Liver (tissue), 9 donors: ENCODE data around the gene ROBO2. TPM values are rescaled to one million over a fixed set of nuclear protein-coding genes. Genes with fewer than 3 reads are reported as not detected.

Experiments
- DNase-seq: peaks from one replicate; pipeline ENCODE4 v3.0.0-alpha.2; 2017; ENCODE audit warnings: low spot score
- H3K27ac ChIP-seq, 2 donors: one replicate each; pipeline ENCODE4 v1.7.0; 2013; ENCODE audit warnings: inconsistent platforms in 2 of 2, low read length in 2 of 2, control low read depth in 1 of 2, low read depth in 1 of 2, mild to moderate bottlenecking in 1 of 2
- H3K27me3 ChIP-seq, 4 donors: one replicate each; pipeline versions ENCODE4 v1.6.1 to v1.7.0; 2013; ENCODE audit warnings: low read length in 3 of 4, inconsistent platforms in 1 of 4, mild to moderate bottlenecking in 1 of 4, moderate library complexity in 1 of 4; ENCODE audit not compliant: control insufficient read depth in 4 of 4, insufficient read depth in 4 of 4
- H3K36me3 ChIP-seq, 4 donors: one replicate each; pipeline versions ENCODE4 v1.6.1 to v1.7.0; 2013; ENCODE audit warnings: low read length in 3 of 4, mild to moderate bottlenecking in 3 of 4, low read depth in 1 of 4, moderate library complexity in 1 of 4; ENCODE audit not compliant: control insufficient read depth in 4 of 4, insufficient read depth in 3 of 4
- H3K4me1 ChIP-seq, 4 donors: one replicate each; pipeline versions ENCODE4 v1.6.1 to v1.7.0; 2013; ENCODE audit warnings: low read length in 3 of 4, mild to moderate bottlenecking in 3 of 4, moderate library complexity in 1 of 4; ENCODE audit not compliant: control insufficient read depth in 4 of 4, insufficient read depth in 4 of 4
- H3K4me3 ChIP-seq, 3 donors: one replicate each; pipeline versions ENCODE4 v1.6.1 to v1.7.0; 2013; ENCODE audit warnings: low read length in 3 of 3, control low read depth in 1 of 3, low read depth in 1 of 3, mild to moderate bottlenecking in 1 of 3
- H3K9ac ChIP-seq, 2 donors: one replicate each; pipeline ENCODE4 v1.7.0; 2013; ENCODE audit warnings: low read length in 2 of 2, mild to moderate bottlenecking in 2 of 2, moderate library complexity in 2 of 2, control low read depth in 1 of 2, low read depth in 1 of 2
- H3K9me3 ChIP-seq, 4 donors: one replicate each; pipeline versions ENCODE4 v1.6.1 to v1.7.0; 2013; ENCODE audit warnings: low read length in 3 of 4; ENCODE audit not compliant: control insufficient read depth in 4 of 4
- ATF3 ChIP-seq: IDR thresholded peaks from 2 replicates; pipeline ENCODE4 v1.6.1; 2016; ENCODE audit warnings: antibody characterized with exemption
- EGR1 ChIP-seq, 2 donors: IDR thresholded peaks; 2 replicates each; pipeline ENCODE4 v1.6.1; 2016 to 2018; ENCODE audit warnings: antibody characterized with exemption in 2 of 2, low read depth in 2 of 2
- FOXA1 ChIP-seq: IDR thresholded peaks from 2 replicates; pipeline ENCODE4 v1.6.1; 2016; ENCODE audit warnings: antibody characterized with exemption
- FOXA2 ChIP-seq: IDR thresholded peaks from 2 replicates; pipeline ENCODE4 v1.6.1; 2016; ENCODE audit warnings: antibody characterized with exemption
- GABPA ChIP-seq, 2 donors: IDR thresholded peaks in 1 of 2; conservative IDR thresholded peaks in 1 of 2; 2 replicates each; pipeline ENCODE4 v1.6.1; 2016; ENCODE audit warnings: antibody characterized with exemption in 2 of 2, mild to moderate bottlenecking in 1 of 2, moderate library complexity in 1 of 2
- HNF4A ChIP-seq, 2 donors: conservative IDR thresholded peaks; 2 replicates each; pipeline ENCODE4 v1.6.1; 2016; ENCODE audit warnings: antibody characterized with exemption in 2 of 2, mild to moderate bottlenecking in 2 of 2
- HNF4G ChIP-seq: IDR thresholded peaks from 2 replicates; pipeline ENCODE4 v1.6.1; 2016; ENCODE audit warnings: antibody characterized with exemption
- JUND ChIP-seq, 2 donors: IDR thresholded peaks; 2 replicates each; pipeline ENCODE4 v1.6.1; 2016; ENCODE audit warnings: antibody characterized with exemption in 2 of 2
- RAD21 ChIP-seq, 2 donors: IDR thresholded peaks; 2 replicates each; pipeline ENCODE4 v1.6.1; 2016; ENCODE audit warnings: antibody characterized with exemption in 2 of 2, mild to moderate bottlenecking in 2 of 2
- RXRA ChIP-seq, 2 donors: IDR thresholded peaks; 2 replicates each; pipeline ENCODE4 v1.6.1; 2017 to 2018; ENCODE audit warnings: antibody characterized with exemption in 2 of 2, mild to moderate bottlenecking in 1 of 2
- SP1 ChIP-seq: IDR thresholded peaks from 2 replicates; pipeline ENCODE4 v1.6.1; 2018; ENCODE audit warnings: antibody characterized with exemption, mild to moderate bottlenecking
- TAF1 ChIP-seq: conservative IDR thresholded peaks from 2 replicates; pipeline ENCODE4 v1.6.1; 2016; ENCODE audit warnings: antibody characterized with exemption, mild to moderate bottlenecking
- YY1 ChIP-seq: IDR thresholded peaks from 2 replicates; pipeline ENCODE4 v1.6.1; 2016; ENCODE audit warnings: antibody characterized with exemption, mild to moderate bottlenecking
- ZBTB33 ChIP-seq: IDR thresholded peaks from 2 replicates; pipeline ENCODE4 v1.6.1; 2016; ENCODE audit warnings: antibody characterized with exemption
- WGBS: extraction: QIAGEN DNeasy Blood & Tissue Kit; methylation state at CpG from one replicate; pipeline ENCODE4 v1.1.7; 2013; 5-methylcytosine and 5-hydroxymethylcytosine counted together
- polyA plus RNA-seq, 2 donors: library from polyadenylated mRNA; stranded (reverse) in 1 of 2; unstranded in 1 of 2; fragments of 200-250 nt in 1 of 2; fragments of >200 nt in 1 of 2; fragmentation: Nextera tagmentation in 1 of 2; extraction: Ambion mirVana in 1 of 2; gene quantifications; one replicate each; pipeline versions ENCODE4 v1.2.1 to v1.2.3, GENCODE V29; 2013 to 2015
- total RNA-seq, 2 donors: library from RNA; depleted of rRNA; stranded (reverse); fragments of >200 nt; gene quantifications; one replicate each; pipeline ENCODE4 v1.2.3, GENCODE V29; 2014
- TF ChIP-seq, protein P1 (sequence below): IDR thresholded peaks from 2 replicates; pipeline ENCODE4 v1.6.1; 2016; ENCODE audit warnings: antibody characterized with exemption, mild to moderate bottlenecking
- TF ChIP-seq, protein P2 (sequence below): fragments of 150-350 bp; IDR thresholded peaks from 2 replicates; pipeline ENCODE4 v1.5.1; 2017; ENCODE audit warnings: improper control_type of control experiment, low read depth, low read length; ENCODE audit not compliant: missing input control
- donor health status: healthy.
- donor health status: healthy.
- donor health status: healthy.
- donor health status: healthy.
- donor health status: healthy.

ROBO2 gene
- total and polyA plus RNA-seq, 4 donors = 0.22 to 19.4 (median 1.1) TPM

GRCh38 chr3:77052051-77052501 lies 12.2 kb downstream of the ROBO2 start:
- Histone ChIP-seq H3K4me1 (no peaks in the 10 kb centered on the region), H3K27me3 (no peaks in the 10 kb centered on the region), H3K9ac (no peak overlapping the region), H3K4me3 (no peak overlapping the region), H3K36me3 (no peaks in the 10 kb centered on the region), H3K9me3 (no peaks in the 10 kb centered on the region), H3K27ac (no peak overlapping the region)
- TF ChIP-seq, protein P1, sequence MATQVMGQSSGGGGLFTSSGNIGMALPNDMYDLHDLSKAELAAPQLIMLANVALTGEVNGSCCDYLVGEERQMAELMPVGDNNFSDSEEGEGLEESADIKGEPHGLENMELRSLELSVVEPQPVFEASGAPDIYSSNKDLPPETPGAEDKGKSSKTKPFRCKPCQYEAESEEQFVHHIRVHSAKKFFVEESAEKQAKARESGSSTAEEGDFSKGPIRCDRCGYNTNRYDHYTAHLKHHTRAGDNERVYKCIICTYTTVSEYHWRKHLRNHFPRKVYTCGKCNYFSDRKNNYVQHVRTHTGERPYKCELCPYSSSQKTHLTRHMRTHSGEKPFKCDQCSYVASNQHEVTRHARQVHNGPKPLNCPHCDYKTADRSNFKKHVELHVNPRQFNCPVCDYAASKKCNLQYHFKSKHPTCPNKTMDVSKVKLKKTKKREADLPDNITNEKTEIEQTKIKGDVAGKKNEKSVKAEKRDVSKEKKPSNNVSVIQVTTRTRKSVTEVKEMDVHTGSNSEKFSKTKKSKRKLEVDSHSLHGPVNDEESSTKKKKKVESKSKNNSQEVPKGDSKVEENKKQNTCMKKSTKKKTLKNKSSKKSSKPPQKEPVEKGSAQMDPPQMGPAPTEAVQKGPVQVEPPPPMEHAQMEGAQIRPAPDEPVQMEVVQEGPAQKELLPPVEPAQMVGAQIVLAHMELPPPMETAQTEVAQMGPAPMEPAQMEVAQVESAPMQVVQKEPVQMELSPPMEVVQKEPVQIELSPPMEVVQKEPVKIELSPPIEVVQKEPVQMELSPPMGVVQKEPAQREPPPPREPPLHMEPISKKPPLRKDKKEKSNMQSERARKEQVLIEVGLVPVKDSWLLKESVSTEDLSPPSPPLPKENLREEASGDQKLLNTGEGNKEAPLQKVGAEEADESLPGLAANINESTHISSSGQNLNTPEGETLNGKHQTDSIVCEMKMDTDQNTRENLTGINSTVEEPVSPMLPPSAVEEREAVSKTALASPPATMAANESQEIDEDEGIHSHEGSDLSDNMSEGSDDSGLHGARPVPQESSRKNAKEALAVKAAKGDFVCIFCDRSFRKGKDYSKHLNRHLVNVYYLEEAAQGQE = no peak
- TF ChIP-seq RXRA (IDR thresholded peaks at IDR 0.05) = no peak
- no peak for TF ChIP-seq SP1
- TF ChIP-seq, protein P2, sequence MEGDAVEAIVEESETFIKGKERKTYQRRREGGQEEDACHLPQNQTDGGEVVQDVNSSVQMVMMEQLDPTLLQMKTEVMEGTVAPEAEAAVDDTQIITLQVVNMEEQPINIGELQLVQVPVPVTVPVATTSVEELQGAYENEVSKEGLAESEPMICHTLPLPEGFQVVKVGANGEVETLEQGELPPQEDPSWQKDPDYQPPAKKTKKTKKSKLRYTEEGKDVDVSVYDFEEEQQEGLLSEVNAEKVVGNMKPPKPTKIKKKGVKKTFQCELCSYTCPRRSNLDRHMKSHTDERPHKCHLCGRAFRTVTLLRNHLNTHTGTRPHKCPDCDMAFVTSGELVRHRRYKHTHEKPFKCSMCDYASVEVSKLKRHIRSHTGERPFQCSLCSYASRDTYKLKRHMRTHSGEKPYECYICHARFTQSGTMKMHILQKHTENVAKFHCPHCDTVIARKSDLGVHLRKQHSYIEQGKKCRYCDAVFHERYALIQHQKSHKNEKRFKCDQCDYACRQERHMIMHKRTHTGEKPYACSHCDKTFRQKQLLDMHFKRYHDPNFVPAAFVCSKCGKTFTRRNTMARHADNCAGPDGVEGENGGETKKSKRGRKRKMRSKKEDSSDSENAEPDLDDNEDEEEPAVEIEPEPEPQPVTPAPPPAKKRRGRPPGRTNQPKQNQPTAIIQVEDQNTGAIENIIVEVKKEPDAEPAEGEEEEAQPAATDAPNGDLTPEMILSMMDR = no peak
- TF ChIP-seq RAD21 (IDR thresholded peaks at IDR 0.05) = no peak
- no peak for TF ChIP-seq YY1
- no peak for TF ChIP-seq JUND (IDR thresholded peaks at IDR 0.05)
- TF ChIP-seq GABPA (IDR thresholded peaks at IDR 0.05 in 1 of 2, conservative IDR thresholded peaks at IDR 0.05 in 1 of 2) = no peak
- no peak for TF ChIP-seq FOXA2
- TF ChIP-seq HNF4G = no peak
- TF ChIP-seq HNF4A (conservative IDR thresholded peaks at IDR 0.05) = no peak
- TF ChIP-seq FOXA1 = no peak
- TF ChIP-seq TAF1 = no peak
- TF ChIP-seq ATF3 = no peak
- TF ChIP-seq EGR1 (IDR thresholded peaks at IDR 0.05; ENCODE audit: low read depth in 2 of 2) = no peak
- TF ChIP-seq ZBTB33 = no peak
- WGBS = 94% methylated on average over 2 of the region's 2 CpGs
- DNase-seq = no peak
